Peyer's patch (tissue), 4 donors: ENCODE data around the gene KCNQ1.

ENCODE experiments used
- CTCF ChIP-seq, 6 experiments: fragments of 450-650 bp in 4 of 6; fragments of 200-600 bp in 2 of 6; sonication (generic) in 1 of 6; IDR thresholded peaks; one replicate each; pipeline ENCODE4 v1.5.1; 2017 to 2019; ENCODE audit warnings: antibody characterized with exemption in 6 of 6, mild to moderate bottlenecking in 3 of 6, moderate library complexity in 1 of 6
- POLR2A ChIP-seq, 2 donors: fragments of 450-650 bp; IDR thresholded peaks; one replicate each; pipeline ENCODE4 v1.5.1; 2017; ENCODE audit warnings: antibody characterized with exemption in 2 of 2, mild to moderate bottlenecking in 2 of 2, moderate library complexity in 2 of 2

GRCh38 chr11:2573240-2574042 lies 128.6 kb downstream of the KCNQ1 start:
- TF ChIP-seq CTCF (IDR thresholded peaks at IDR 0.05) (no peak), POLR2A (IDR thresholded peaks at IDR 0.05) (no peak)
